Suprapubic skin (tissue), 3 donors: ENCODE measurements around the gene OLFML2A.

Source experiments
- POLR2A ChIP-seq, 2 donors: fragments of 450-650 bp; IDR thresholded peaks; one replicate each; pipeline ENCODE4 v1.6.1; 2017; ENCODE audit warnings: antibody characterized with exemption in 2 of 2, mild to moderate bottlenecking in 2 of 2, moderate library complexity in 2 of 2
- TF ChIP-seq, protein P1 (sequence below), 2 donors: fragments of 200-600 bp in 1 of 2; fragments of 450-650 bp in 1 of 2; sonication (generic) in 1 of 2; IDR thresholded peaks; one replicate each; pipeline ENCODE4 v1.5.1; 2016 to 2019; ENCODE audit warnings: antibody characterized with exemption in 2 of 2, mild to moderate bottlenecking in 1 of 2, moderate library complexity in 1 of 2

DNA sequence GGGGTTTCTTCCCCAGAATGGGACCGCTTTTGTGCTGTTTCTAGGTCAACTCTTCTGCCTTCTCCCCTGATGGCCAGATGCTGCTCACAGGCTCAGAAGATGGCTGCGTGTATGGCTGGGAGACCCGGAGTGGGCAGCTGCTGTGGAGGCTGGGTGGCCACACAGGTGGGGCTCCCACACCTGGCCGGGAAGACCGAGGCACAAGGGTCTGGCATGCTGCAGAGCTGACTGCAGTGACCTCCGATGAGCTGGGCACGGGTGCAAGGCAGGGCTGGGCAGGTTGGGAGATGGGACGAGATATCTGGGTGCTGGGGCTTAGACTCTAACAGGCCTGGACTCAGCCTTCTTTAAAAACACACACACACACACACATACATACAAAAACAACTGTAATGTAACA, 77.2 kb downstream of the OLFML2A start:
- TF ChIP-seq POLR2A (IDR thresholded peaks at IDR 0.05), result no peak
- TF ChIP-seq, protein P1, sequence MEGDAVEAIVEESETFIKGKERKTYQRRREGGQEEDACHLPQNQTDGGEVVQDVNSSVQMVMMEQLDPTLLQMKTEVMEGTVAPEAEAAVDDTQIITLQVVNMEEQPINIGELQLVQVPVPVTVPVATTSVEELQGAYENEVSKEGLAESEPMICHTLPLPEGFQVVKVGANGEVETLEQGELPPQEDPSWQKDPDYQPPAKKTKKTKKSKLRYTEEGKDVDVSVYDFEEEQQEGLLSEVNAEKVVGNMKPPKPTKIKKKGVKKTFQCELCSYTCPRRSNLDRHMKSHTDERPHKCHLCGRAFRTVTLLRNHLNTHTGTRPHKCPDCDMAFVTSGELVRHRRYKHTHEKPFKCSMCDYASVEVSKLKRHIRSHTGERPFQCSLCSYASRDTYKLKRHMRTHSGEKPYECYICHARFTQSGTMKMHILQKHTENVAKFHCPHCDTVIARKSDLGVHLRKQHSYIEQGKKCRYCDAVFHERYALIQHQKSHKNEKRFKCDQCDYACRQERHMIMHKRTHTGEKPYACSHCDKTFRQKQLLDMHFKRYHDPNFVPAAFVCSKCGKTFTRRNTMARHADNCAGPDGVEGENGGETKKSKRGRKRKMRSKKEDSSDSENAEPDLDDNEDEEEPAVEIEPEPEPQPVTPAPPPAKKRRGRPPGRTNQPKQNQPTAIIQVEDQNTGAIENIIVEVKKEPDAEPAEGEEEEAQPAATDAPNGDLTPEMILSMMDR (IDR thresholded peaks at IDR 0.05), result no peak
